MM.1S (cell line): ENCODE data around the gene SCFD2.

Source experiments
- EZH2phosphoT487 ChIP-seq: fragments of 300-600 bp; sonication (generic); IDR thresholded peaks from 2 replicates; pipeline ENCODE4 v1.6.1; 2018; ENCODE audit warnings: antibody characterized with exemption, low read length
- TF ChIP-seq, protein P1 (sequence below): fragments of 300-600 bp; sonication (generic); IDR thresholded peaks from 2 replicates; pipeline ENCODE4 v1.5.1; 2016; ENCODE audit warnings: antibody characterized with exemption, low read length, mixed read lengths

DNA sequence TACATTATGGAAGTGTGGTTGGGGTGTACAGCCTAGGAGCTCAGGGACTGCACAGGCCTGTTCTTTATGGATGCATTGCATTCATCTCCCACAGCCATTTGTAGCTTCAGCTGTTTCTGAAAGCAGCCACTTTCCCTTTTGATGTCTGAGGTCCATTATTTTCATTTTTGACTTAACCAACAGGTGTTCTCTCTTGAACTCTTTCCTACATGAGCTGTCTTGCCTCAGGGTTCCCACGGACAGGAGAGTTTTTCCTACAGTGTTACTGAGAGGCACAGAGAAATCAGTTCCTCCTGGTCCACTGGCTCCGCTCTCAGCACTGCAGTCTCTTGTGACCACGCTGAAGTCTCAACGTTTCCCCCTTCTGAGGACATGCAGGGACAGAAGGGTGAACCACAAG is 416.5 kb downstream of the SCFD2 start:
- TF ChIP-seq, protein P1, sequence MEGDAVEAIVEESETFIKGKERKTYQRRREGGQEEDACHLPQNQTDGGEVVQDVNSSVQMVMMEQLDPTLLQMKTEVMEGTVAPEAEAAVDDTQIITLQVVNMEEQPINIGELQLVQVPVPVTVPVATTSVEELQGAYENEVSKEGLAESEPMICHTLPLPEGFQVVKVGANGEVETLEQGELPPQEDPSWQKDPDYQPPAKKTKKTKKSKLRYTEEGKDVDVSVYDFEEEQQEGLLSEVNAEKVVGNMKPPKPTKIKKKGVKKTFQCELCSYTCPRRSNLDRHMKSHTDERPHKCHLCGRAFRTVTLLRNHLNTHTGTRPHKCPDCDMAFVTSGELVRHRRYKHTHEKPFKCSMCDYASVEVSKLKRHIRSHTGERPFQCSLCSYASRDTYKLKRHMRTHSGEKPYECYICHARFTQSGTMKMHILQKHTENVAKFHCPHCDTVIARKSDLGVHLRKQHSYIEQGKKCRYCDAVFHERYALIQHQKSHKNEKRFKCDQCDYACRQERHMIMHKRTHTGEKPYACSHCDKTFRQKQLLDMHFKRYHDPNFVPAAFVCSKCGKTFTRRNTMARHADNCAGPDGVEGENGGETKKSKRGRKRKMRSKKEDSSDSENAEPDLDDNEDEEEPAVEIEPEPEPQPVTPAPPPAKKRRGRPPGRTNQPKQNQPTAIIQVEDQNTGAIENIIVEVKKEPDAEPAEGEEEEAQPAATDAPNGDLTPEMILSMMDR: no peak
- no peak for TF ChIP-seq EZH2phosphoT487
